ENCODE measurements around the gene GPC5. TPM values are rescaled to one million over a fixed set of nuclear protein-coding genes. Genes with fewer than 3 reads are reported as not detected.
"Not testable (repeated sequence)": the region's sequence is repeated elsewhere in the genome, so short reads cannot be mapped to it uniquely, and the experiment has no call there.

Gene GPC5
- total and polyA plus RNA-seq, 9 donors: 0.10 to 1.5 (median 0.38) TPM

DNA sequence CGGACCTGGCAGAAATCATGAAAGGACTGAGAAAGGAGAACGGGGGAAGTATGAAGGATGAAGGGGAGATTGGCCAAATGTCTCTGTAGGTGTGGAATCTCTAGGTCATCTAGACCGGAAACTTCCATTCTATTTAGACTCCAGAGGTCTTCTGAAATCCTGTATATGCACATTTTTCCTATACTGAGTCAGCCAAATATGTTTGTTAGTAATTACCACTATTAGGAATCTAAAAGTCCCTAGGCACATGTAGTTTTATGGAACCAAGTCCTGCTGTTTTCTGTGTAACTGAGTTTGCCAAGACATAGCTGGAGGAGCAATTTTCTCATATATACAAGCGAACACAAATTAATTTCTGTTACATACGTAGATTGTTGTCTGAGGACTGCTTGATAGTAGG is 498.1 kb downstream of the GPC5 start:
- intact Hi-C loops (cut with DNase I): no loop called here

DNA sequence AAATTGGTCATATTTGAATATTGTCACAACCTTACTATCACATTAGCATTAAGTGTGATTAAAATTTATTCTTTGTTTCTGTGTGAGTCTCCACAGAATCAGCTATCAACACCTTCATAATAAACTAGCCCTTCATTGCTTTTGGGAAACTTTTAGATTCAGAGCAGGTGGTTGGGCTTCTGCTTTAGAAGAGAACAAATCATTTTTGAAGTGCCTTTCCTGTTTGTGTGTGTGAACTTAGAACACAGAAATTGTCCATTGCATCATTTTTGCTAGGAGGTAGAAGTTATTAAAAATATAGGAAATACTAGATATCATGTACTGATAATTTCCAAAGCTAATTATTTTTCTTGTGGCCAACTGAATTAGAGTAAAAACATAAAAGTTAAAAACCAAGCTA is 500.6 kb downstream of the GPC5 start:
- H3K9me3 ChIP-seq; intact Hi-C loops (cut with DNase I); DNase-seq; H3K4me1 ChIP-seq (ENCODE audit: insufficient read depth); H3K4me3 ChIP-seq; H3K36me3 ChIP-seq; H3K27ac ChIP-seq; H3K27me3 ChIP-seq: not testable (repeated sequence)

More for the DNA sequence above, 498.1 kb downstream of the GPC5 start:
- Histone ChIP-seq H3K4me1 (ENCODE audit: insufficient read depth) (no peaks in the 10 kb centered on the region), H3K9me3 (no peaks in the 10 kb centered on the region), H3K27ac (no peak overlapping the region), H3K27me3 (no peaks in the 10 kb centered on the region), H3K4me3 (no peak overlapping the region), H3K36me3 (no peaks in the 10 kb centered on the region)
- WGBS, 3 donors: 70 to 83% (median 72%) methylated on average over 5 of the region's 5 CpGs
- DNase-seq: no peak
- no peak for TF ChIP-seq POLR2A (IDR thresholded peaks at IDR 0.05)
- no peak for TF ChIP-seq CTCF (IDR thresholded peaks at IDR 0.05)
- no peak for TF ChIP-seq EP300 (IDR thresholded peaks at IDR 0.05)

DNA sequence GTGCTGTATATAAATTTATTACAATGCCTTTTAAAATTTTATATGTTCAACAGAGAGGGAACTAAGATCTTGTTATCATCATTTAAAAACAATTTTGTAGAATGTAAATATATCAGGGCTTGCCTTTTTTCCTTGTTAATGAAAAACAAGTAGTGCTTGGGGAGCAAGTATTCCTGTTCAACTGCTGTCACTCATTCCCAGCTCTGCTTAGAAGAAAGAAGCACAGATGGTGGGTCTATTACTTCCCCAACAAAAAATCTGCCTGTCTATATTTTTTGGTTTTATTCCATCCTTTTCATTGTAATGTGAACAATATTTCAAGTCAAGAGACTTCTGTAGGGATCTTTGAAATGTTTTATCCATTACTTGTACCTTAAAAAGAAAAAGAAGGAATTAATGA is 503.9 kb downstream of the GPC5 start:
- Histone ChIP-seq H3K36me3 (no peaks in the 10 kb centered on the region), H3K27ac (no peak overlapping the region), H3K4me1 (ENCODE audit: insufficient read depth) (no peaks in the 10 kb centered on the region), H3K9me3 (no peaks in the 10 kb centered on the region), H3K27me3 (no peaks in the 10 kb centered on the region), H3K4me3 (no peak overlapping the region)
- intact Hi-C loops (cut with DNase I): no loop called here
- DNase-seq: no peak
- TF ChIP-seq CTCF (IDR thresholded peaks at IDR 0.05): no peak
- TF ChIP-seq EP300 (IDR thresholded peaks at IDR 0.05): no peak
- no peak for TF ChIP-seq POLR2A (IDR thresholded peaks at IDR 0.05)

GRCh38 chr13:91904005-91904404 is 505.6 kb downstream of the GPC5 start:
- Histone ChIP-seq H3K4me3 (no peak overlapping the region), H3K27me3 (no peaks in the 10 kb centered on the region), H3K36me3 (no peaks in the 10 kb centered on the region), H3K4me1 (ENCODE audit: insufficient read depth) (no peaks in the 10 kb centered on the region), H3K27ac (no peak overlapping the region), H3K9me3 (no peaks in the 10 kb centered on the region)
- intact Hi-C loops (cut with DNase I): no loop called here
- 0 to 2% (median 0%) methylated on average over 1 of the region's 1 CpG for WGBS, 3 donors
- TF ChIP-seq POLR2A (IDR thresholded peaks at IDR 0.05) (no peak), CTCF (IDR thresholded peaks at IDR 0.05) (no peak), EP300 (IDR thresholded peaks at IDR 0.05) (no peak)
- DNase-seq: no peak

- no peak for TF ChIP-seq POLR2A (IDR thresholded peaks at IDR 0.05)
- TF ChIP-seq EP300 (IDR thresholded peaks at IDR 0.05): no peak
- no peak for TF ChIP-seq CTCF (IDR thresholded peaks at IDR 0.05)
- Histone ChIP-seq H3K4me3 (no peak overlapping the region), H3K4me1 (ENCODE audit: insufficient read depth) (no peaks in the 10 kb centered on the region), H3K36me3 (no peaks in the 10 kb centered on the region), H3K27ac (no peak overlapping the region), H3K9me3 (no peaks in the 10 kb centered on the region), H3K27me3 (no peaks in the 10 kb centered on the region)
- intact Hi-C loops (cut with DNase I): no loop called here
- WGBS, 3 donors: 59 to 71% (median 71%) methylated on average over 1 of the region's 1 CpG
- DNase-seq: no peak
Observed at GRCh38 chr13:91904597-91904996, 506.2 kb downstream of the GPC5 start.

Measured in ovary (tissue), 9 donors.